NCI-H2029 (cell line): ENCODE results near the gene FEM1A.
"Not testable (repeated sequence)": the region's sequence is repeated elsewhere in the genome, so short reads cannot be mapped to it uniquely, and the experiment has no call there.

Source experiments
- DNase-seq: peaks from one replicate; lab custom pipeline; 2025; lab: John Stamatoyannopoulos, UW

The FEM1A gene

GRCh38 chr19:4811328-4812131, 20.0 kb downstream of the FEM1A start:
- peak; percentile 61 for DNase-seq

GRCh38 chr19:4814625-4815425, 23.3 kb downstream of the FEM1A start:
- no peak for DNase-seq

DNA sequence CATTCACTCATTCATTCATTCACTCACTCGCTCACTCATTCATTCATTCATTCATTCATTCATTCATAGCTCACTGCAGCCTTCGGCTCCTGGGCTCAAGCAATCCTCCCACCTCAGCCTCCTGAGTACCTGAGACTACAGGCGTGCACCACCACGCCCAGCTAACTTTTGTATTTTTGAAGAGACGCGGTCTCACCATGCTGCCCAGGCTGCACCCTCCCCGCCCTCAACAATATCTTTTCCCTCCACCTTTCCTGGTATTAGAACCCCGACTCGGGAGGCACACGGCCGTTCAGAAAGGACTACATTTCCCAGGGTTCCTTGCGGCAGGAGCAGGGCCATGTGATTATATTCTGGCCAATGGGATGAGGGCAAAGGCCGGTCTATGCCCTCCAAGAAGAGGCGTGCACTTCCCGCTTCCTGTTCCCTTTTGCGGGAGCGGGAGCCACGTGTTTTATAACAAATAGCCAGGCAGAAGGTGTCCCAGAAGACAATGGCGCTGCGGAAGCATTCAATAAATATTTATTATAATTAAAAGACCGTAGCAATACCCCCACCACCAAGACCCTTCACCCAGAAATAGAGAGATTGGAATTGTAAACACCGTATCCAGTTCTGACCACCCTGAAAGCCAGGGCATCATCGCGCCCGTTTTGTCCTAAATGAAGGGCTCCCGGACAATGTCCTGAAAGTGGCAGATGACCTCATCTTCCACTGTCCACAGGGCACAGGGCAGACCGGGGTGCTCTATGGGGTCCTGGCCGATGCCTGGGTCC, 24.1 kb downstream of the FEM1A start:
- DNase-seq, result peak; percentile 99

GRCh38 chr19:4816202-4816949, 24.8 kb downstream of the FEM1A start:
- peak; percentile 90 for DNase-seq

DNA sequence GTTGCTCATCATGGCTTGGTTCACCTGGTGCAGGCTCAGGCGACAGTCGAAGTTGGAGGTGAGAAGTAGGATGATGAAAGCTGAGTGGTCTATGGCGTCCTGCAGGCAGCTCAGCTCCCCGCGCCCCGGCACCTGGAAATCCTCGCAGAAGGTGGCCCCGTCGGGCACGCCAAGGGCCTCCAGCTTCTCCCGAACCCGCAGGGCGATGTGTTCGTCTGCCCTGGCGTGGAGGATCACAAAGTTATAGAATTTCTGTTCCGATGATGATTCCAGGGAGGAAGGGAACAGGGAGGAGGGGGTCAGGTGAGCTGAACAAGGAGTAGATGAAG, 25.4 kb downstream of the FEM1A start:
- no peak for DNase-seq

DNA sequence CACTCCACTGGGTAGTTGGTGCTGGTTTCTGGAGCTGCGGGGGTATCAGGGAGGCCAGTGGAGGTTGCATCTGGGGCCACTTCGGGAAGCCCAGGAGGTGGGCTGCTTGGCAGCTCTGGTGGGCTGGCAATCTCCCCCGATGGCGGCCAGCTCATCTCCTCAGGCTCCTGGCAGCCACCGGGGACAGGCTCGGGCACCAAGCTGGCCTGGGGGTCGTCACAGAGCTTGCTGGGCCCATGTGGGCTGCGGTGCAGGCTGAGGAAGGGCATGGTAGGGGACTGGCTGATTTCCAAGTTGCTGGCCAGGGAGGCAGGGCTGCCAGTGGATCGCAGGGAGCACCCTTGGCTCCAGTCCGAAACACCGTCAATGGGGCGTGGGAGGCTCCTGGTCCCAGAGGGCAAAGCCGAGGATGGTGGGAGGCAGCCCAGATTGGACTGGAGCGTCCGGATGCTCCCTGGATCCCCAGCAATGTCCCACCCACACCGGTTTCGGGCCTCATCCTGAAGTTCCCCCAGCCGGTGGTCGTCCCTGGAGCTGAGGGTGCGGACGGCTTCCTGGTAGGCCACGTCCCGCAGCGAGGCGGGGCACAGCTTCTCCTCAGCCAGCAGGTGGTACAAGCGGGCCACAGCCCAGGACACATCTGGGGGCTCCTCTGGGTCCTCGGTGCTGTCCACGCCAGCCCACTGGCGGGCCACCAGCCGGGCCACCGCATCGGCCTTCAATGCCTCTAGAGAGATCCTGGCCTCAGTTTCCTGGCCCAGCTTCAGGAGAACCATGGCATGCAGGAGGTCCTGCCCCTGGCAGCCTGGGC, 26.1 kb downstream of the FEM1A start:
- DNase-seq, result no peak

DNA sequence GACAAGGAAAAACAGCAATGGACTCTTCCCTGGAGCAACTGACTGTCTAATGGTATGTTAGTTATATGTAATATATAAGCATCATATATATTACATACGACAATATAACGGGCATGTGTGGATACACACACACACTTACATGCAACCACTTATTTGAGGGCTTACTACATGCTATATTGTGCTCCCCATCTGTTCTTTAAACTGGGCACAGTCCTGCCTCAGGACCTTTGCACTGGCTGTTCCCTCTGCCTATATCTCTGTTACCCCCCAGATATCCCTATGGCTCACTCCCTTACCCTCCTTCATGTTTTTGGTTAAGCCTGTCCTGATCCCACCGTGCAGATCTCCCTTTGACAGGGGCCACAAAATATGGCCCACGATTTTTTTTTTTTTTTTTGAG, 29.7 kb downstream of the FEM1A start:
- no peak for DNase-seq

GRCh38 chr19:4822354-4822753, 30.8 kb downstream of the FEM1A start:
- DNase-seq, result not testable (repeated sequence)

DNA sequence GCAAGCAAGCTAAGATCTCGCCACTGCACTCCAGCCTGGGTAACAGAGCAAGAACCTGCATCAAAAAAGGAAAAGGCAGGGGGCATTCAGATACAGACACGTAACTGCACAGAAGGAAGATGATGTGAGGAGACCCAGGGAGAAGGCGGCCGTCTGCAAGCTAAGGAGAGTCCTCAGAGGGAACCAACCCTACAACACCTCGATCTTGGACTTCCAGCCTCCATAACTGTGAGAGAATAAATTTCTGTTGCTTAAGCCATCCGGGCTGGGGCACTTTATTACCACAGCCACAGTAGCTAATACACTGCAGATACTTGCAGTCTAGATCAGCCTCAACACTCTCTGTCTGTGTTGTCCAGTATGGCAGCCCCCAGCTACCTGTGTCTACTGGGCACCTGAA, 32.0 kb downstream of the FEM1A start:
- no peak for DNase-seq

- DNase-seq, result no peak
These were observed 37.6 kb downstream of the FEM1A start for GRCh38 chr19:4829001-4829712.

GRCh38 chr19:4830332-4830731, 38.8 kb downstream of the FEM1A start:
- DNase-seq, result no peak

DNA sequence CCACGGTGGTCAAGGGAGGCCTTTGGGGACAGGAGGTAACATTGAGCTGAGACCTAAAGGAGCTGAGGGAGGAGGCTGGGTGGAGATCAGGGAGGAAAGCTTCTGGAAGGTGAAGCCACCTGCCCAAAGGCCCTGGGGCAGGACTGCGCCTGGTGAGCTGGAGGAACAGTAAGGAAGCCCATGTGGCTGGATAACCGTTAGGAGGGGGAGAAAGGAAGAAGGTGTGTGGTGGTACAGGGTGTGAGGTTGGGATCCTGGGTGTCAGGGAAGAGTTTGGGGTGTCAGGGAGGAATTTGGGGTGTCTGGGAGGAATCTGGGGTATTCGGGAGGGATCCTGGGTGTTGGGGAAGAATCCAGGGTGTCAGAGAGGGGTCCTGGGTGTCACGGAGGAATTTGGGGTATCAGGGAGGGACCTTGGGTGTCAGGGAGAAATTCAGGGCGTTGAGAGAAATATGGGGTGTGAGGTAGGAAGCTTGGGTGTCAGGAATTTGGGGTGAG, 39.3 kb downstream of the FEM1A start:
- DNase-seq, result no peak

DNA sequence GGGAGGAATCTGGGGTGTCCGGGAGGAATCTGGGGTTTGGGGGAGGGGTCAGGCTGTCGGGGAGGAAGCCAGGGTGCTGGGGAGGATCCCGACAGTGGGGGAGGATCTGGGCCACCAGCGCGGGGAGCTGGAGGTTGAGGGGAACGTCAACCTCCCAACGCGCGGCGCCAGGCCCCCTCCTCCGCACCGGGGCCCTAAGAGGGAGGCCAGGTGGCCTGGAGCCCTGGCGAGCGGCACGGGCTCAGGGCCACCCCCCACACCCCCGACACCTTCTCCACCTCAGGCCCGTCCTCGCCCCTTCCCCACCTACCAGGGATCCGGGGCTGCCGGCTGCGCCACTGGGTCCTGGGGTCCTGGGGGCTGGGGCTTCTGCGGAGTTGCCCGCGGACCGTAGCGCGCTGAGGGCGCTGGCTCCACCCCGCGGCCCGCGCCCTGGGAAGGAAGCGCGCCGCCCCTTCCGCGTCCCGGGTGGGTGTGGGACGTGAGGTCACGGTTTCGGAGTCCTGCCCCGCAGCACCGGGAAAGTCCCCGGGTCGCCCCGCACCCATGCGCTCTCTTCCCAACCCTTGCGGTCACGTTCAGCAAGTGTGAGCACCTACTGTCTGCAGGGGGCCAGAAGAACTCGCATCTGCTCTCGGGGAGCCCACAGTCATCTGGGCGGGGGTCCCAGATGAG, 39.9 kb downstream of the FEM1A start, which contains the start of gene TICAM1:
TSS of gene TICAM1 (minus strand) at position 409 of the 675 bp plus-strand sequence. CDS start 13,335 bp downstream, outside the sequence.
- DNase-seq, result peak; percentile 23

DNA sequence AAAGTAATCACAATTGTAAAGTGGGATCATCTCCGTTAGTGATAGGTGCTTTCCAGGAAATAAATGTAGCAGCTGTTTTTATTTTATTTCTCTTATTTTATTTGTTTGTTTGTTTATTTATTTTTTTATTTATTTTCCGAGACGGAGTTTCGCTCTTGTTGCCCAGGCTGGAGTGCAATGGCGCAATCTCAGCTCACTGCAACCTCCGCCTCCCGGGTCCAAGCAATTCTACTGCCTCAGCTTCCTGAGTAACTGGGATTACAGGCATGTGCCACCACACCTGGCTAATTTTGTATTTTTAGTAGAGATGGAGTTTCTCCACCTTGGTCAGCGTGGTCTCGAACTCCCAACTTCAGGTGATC, 40.4 kb downstream of the FEM1A start:
- DNase-seq, result not testable (repeated sequence)

DNA sequence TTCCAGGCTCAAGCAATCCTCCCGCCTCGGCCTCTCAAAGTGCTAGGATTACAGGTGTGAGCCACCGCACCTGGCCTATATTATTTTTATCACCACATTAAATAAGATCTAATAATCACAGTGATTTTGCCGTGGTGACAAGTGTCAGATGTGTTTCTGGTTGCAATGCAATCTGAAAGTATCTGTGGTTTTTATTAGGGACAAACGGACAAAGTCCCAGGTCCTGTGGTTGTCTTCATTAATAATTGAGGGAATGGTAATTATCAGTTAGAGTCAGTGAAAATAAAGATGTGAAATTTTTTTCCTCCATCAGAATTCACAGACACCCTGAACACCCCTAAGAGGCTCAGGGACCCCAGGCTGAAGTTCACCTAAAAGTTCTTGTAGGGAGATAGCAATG, 41.2 kb downstream of the FEM1A start:
- DNase-seq, result no peak

- DNase-seq, result no peak
These were observed 47.7 kb downstream of the FEM1A start for GRCh38 chr19:4839192-4839591.

DNA sequence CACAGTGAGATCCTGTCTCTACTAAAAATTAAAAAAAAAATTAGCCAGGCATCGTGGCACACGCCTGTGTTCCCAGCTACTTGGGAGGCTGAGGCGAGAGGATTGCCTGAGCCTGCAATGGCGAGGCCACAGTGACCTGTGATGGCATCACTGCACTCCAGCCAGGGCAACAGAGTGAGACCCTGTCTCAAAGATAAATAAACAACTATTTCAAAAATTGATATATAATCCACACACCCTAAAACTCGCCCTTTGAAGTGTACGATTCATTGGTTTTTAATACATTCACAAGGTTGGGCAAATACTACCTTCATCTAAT, 52.1 kb downstream of the FEM1A start:
- DNase-seq, result no peak

DNA sequence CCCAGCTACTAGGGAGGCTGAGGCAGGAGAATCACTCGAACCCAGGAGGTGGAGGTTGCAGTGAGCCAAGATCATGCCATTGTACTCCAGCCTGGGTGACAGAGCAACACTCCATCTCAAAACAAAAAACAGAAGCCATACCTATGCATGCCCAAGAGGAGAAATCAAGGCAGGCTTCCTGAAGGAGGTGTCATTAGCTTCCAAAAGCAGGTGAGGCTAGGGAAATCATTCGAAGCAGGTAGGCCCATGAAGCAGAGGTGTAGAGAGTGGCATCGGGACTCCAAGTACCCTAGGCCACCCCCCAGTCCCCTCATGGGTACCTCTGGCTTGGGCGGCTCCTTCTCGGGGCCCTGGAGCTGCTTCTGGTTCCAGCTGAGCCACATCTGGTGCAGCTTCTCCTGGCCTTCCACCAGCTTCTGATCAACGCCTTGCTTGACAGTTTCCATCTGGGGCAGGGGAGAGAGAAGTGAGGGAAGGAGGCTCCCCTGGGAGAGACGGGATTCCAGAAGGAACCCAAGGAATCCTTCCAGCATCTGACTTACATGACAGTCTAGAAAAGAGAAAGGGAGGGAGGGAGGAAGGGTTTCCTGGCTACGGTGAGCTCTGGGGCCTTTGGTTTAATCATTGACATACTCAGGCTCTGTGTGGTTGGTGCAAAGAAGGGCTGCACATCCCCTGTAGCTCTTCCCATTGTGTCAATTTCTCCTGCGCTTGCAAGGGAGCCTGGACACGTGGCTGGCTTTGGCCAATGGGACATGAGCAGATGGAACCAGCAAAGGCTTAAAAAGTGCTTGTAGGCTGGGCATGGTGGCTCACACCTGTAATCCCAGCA, 53.0 kb downstream of the FEM1A start:
- DNase-seq, result no peak

GRCh38 chr19:4845975-4846374, 54.4 kb downstream of the FEM1A start:
- DNase-seq, result not testable (repeated sequence)
